Amygdala (tissue), 56 donors: ENCODE data around the gene CIAO2A.
"Not testable (repeated sequence)": the region's sequence is repeated elsewhere in the genome, so short reads cannot be mapped to it uniquely, and the experiment has no call there.

Experiments
- DNase-seq, 56 donors: peaks; one replicate each; lab custom pipeline; 2025; lab: John Stamatoyannopoulos, UW

CIAO2A gene, protein sequence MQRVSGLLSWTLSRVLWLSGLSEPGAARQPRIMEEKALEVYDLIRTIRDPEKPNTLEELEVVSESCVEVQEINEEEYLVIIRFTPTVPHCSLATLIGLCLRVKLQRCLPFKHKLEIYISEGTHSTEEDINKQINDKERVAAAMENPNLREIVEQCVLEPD

DNA sequence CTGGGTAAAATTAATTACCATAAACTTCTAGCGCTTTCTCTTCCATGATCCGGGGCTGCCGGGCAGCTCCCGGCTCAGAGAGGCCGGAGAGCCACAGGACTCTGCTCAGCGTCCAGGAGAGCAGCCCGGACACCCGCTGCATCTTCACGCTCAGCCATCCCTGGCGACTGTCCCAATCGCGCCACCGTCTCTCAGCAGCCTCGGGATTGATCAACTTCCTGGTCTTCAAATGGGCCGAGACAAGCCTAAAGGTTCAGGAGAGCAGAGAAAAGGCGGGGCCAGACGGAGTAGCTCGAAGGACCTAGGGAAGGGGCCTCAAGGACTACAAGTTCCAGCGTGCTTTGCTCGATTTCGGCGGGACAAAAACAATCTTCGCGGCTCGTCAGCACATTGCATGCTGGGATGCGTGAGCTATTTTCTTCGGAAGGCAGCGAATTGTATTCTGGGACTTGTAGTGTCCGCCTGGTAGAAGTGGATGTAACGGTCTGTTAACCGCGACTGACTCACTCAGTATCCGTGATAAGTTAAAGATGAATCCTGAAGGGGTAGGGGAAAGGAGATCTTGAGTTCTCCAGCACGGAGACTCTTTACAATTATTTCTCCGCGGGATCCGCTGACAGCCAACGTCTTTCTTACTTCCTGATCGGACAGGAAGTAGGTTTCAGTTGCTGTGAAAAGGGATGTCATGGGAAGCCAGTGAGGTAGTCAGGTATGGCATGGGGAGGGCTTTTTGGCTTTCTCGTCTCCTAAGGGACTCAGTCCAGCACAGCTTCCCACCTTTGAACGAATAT, at the start of gene CIAO2A:
CIAO2A (minus strand) TSS at position 212 of the 791 bp plus-strand sequence; CDS start at position 142, 70 bp downstream.
- peak in 55 of 56 donors; percentile 42 to 98 (median 91) for DNase-seq

DNA sequence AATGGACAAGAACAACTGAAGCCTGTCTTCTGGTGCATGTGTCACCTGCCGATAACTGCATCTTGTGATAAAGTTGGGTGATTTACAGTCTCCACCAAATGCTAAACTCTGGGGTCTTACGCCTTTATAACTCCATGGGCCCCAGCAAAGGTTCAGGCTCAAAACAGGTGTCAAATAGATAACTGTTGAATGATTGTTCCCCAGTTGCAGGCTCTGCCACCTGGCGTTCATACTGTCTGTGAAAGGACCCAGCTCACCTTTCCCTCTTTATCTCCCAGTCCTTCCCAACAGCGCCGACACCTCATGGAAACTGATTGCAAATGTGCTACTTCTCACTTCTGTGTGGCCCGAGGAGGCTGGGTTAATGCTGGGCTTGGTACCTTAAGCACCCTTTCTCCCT, 49.6 kb upstream of the CIAO2A start:
- no peak for DNase-seq

DNA sequence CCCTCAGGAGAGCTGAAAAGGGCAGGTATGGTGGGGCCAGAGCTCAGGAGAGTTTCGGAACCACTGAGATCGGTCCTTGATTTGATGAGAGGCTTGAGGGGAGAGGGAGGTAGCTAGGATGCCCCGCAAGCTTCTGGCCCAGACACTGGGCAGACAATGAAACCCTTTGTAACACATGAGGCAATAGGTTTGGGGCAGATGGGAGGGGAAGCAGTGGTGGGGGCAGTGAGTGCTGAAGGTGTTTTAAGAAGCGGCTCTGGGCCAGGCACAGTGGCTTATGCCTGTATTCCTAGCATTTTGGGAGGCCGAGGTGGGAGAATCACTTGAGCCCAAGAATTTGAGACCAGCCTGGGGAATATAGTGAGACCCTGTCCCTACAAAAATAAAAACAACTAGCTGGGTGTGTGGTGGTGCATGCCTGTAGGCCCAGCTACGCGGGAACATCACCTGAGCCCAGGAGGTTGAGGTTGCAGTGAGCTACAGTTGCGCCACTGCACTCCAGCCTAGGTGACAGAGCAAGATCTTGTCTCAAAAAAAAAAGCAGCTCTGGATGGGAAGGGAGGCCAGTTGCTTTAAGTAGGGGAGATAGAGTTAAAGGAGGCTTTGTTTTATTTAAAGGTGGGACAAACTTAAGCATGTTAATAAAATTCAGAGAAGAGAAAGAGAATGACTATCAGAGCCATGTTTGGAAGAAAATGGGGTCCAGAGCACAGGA, 48.3 kb upstream of the CIAO2A start:
- peak in 11 of 56 donors; percentile 19 to 48 (median 32) for DNase-seq

DNA sequence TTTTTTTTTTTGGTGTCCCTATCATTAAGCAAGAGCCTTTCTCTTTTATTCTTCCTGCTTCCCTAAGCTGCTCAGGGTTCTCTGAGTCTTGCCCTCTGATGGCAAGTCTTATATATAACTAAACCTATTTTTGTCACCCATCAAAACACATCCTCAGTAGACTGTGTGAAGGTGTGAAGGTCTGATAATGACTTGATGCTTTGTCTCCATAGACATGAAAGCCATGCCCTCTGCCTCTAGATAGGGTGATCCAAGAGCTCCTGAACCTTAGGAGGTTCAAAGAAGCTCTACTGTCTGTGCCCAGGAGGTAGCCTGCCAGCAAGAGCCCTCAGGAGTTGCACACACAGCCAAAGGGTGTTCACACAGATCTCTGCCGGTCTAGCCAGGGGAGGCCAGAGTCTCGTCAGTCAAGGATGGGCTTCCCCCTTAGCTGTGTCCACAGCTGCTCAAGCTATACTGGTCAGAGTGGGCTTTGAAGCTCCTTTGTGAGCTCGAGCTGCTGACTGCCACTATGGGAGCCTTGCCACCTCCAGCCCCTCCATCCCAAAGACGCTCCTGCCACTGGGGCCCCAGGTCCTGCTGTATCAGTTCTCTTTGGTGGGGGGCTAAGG, 44.8 kb upstream of the CIAO2A start:
- DNase-seq, result no peak

DNA sequence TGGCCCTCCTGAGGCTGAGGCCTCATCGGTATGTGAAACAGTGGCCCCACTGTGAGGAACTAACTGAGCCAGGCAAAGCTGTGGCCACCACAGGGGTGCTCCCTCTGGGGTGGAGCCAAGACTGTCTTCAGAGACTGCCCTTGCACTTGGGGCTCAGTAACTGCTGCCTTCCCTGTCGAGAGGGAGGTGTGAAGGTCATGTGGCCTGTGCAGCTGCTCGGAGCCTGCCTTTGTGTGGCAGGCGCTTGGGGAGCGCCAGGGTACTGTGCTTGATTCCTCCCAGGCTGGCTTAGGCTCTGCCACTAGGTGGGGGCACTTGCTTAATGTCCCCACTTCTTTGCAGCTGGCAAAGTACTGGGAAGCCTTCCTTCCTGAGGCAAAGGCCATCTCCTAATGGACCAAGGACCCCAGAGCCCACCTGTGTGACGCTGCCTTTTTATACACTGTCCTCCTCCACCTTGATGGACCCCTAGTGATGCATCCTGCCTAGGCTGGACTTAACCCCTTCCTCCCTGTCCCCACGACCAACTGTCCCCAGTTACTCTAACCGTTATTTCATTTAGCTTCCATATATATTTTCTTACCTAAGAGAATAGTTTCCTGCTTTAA, 43.7 kb upstream of the CIAO2A start:
- peak in 28 of 56 donors; percentile 22 to 69 (median 48) for DNase-seq

DNA sequence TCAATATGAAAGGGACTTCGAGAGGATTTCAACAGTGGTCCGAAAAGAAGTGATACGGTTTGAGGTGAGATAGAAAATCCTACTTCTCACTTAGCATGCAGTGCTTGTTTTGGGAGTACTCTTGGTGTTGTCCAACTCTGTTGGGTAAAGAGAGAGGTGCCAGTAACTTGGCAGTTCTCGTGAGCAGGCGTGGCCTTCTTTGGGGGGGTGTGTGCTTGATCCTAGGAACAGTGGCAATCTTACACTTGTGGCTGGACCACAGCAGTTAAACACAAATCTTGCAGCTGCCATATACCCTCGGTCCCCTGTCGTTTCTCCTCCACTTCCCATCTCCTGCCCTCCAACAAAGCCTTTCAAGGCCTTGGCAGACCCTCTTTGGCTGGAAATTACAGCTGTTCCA, 42.7 kb upstream of the CIAO2A start:
- DNase-seq, result no peak

DNA sequence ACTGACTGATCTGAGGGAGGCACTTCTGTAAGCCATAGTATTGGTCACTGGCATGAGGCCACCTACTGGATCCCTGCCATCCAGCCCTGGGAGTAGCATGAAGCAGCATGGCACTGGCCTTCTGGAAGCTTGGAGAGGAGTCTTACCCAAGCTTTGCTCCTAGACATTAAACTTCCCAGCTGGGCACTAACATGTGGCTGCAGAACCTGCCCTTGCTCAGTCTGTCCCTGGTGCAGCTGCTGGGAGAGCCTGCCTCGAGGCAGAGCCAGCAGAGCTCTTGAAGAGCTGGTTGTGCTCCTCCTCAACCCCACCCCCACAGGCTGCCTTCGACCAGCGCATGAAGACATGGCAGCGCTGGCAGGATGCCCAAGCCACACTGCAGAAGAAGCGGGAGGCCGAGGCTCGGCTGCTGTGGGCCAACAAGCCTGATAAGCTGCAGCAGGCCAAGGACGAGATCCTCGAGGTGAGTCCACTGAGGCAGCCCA, 40.7 kb upstream of the CIAO2A start:
- peak in 46 of 56 donors; percentile 26 to 92 (median 68) for DNase-seq

DNA sequence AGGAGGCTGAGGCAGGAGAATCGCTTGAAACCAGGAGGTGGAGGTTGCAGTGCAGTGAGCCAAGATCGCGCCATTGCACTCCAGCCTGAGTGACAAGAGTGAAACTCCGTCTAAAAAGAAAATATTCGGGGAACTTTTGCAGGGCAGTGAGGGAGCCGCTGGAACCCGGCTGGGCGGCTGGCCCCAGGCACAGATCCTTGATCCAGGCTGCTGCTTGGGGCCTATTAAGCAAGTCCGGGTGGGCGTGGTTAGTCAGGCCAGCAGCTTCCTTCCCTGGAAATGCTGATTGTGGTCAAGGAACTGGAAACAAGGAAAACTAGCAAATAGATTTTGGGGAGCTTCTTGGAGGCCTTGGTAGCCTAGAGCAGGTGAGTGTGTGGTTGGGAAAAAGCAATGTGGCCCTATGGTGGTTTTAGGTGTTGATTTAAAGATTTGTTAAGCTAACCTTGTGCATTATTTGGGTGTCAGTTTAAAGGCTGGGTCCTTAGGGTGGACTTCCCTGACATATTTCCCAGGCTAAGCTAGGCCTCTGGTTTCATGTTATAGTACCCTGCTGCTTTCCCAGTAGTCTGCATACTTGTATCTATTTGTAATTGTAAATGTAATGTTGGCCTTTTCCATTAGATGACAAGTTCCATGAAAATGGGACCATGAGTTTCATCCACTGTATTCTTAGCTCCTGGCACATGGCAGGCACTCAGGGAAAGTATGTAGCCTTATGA, 40.1 kb upstream of the CIAO2A start:
- DNase-seq, result peak in 1 of 56 donors; percentile 21

DNA sequence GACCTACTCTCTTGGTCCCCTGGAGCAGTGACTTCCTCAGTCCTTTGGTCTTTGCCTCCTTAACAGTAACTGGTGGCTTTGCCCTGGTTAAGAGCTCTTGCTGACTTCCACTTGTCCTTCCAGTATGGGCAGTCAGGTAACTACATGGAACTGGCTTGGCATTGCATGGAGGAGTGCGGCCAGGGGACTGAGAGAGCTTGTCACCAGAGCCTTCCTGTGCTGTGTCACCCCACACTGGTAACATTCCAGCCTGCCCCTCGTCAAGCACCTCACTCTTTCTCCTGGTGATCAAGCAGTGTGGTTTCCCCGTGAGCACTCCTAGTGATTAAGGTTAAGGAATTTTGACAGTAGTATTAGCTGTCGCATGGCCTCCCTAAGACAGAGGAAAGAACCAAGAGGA, 38.6 kb upstream of the CIAO2A start:
- DNase-seq, result no peak

DNA sequence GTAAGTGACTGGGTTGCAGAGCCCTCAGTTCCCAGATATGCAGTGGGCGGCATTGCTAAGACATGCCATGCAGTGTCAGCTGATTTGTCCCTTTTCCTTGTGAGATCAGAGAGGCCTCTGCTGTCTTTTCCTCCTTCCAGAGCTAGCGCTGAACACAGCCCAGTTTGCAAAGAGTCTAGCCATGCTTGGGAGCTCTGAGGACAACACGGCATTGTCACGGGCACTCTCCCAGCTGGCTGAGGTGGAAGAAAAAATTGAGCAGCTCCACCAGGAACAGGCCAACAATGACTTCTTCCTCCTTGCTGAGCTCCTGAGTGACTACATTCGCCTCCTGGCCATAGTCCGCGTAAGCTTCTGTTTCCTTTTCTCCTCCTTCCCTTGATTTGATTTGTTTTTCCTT, 37.9 kb upstream of the CIAO2A start:
- DNase-seq, result peak in 13 of 56 donors; percentile 20 to 59 (median 36)

DNA sequence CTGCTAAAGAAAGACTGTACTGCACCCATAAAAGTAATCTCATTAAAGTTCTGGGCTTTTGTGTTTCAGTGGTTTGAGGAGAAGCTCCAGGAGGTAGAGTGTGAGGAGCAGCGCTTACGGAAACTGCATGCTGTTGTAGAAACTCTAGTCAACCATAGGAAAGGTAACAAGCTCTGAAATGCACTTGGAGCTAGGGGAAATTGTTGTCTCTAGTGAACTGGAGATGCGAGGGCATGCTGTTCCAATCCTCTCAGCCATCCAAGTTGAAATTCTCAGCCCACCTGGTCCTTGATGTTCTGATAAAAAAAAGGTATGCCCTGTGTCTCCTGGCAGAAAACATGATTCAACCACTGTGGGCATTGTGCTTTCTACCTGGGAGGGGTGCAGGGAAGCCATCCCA, 36.5 kb upstream of the CIAO2A start:
- no peak for DNase-seq

DNA sequence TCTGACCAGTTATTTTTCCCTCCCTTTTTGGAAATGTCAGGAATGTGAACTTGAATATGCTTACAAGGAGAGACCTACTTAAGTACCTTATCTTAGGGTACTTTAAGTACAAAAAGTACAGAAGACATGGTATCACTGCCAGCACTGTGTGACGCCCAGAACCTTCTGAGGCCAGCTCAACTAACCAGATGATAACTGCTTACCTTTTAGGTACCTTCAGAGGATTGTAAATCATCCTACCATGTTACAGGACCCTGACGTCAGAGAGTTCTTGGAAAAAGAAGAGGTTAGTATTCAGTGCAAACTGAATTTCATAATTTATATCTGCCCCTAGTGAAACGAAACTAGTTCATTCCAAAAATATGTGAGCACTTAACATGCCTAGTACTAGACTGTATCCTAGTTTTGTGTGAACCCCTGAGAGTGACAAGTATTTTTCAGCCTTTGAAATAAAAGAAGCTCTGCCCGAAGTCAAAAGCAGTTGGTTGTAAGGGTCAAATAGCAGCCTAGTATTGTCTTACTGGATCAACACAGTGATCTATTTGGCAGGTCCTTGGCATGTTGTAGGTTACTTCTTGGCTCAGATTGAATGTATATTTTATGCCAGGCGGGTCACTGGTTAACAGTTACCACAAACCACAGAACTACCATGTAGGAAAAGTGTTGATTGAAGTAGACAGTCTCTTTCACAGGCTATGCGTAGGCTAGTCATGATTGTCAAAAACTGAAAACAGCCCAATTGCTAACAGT, 34.1 kb upstream of the CIAO2A start:
- DNase-seq, result no peak

DNA sequence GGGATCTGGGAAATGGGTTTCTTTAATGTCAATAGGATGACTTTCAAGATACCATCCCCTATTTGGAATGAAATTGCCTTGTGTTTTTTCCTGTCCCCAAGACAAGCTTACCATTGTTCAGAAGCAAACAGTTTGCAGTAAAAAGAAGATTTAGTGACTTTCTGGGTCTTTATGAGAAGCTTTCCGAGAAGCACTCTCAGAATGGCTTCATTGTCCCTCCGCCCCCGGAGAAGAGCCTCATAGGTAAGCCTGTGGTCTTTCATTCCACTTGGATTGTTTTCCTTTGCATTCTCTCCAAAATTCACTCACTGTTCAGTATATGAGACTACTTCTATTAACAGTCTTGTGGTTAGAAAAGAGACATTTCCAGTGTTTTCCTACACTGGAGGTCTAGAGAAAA, 32.3 kb upstream of the CIAO2A start:
- DNase-seq, result no peak

DNA sequence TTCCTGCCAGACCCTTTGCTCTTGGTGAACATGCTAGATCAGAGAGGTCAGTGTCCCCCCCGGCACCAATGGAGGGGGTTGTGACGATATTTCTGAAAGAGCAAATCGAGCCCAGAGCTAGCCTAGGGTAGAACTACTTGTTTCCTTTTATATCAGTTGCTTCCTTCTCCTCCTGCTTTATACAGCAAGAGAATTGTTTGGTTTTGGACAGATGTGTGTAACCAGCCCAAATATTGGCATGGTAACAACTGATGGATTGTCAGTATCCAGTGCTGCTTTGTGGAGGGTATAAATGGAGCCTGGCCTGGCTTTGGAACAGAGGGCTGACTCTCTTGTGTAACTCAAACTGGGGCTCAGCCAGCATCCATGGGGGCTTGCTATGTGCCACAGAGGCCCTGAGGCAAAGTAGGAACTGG, 29.3 kb upstream of the CIAO2A start:
- DNase-seq, result peak in 50 of 56 donors; percentile 27 to 96 (median 81)

DNA sequence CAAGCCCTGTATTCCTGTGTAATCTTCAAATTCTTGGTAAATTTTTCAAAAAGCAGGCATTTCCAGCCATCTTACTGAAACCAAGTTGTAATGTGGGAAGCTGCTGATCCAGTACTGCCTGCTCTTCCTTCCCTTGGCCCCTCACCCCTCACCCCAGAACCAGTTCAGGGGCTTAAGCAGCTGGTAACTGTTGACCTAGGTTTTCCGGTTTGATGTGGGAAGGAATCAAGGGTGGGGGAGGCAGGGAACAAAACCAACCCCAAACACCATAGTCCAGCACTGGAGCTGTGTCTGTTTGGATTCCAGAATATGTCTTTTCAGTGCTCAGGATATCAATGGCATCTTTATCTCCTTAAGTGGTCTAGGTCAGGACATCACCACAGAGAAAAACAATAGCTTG, 28.8 kb upstream of the CIAO2A start:
- peak in 7 of 56 donors; percentile 31 to 79 (median 57) for DNase-seq

DNA sequence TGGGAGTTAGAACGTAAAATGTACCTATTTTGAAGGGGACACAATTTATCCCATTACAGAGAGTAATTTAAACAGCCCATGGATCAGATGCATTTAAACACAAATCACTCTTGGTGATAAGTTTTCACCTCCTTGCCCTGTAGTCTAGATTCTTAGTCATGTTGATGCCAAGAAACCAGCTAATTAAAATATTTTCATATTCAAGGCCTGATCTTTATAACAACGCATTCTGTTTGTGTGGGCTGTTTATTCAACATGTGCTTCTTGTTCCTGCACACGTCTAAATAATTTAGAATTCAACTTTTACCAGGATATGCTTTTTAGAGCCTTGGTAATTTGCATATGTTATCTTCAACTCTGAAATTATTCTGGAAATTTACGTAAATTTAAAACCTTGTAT, 28.0 kb upstream of the CIAO2A start:
- no peak for DNase-seq

DNA sequence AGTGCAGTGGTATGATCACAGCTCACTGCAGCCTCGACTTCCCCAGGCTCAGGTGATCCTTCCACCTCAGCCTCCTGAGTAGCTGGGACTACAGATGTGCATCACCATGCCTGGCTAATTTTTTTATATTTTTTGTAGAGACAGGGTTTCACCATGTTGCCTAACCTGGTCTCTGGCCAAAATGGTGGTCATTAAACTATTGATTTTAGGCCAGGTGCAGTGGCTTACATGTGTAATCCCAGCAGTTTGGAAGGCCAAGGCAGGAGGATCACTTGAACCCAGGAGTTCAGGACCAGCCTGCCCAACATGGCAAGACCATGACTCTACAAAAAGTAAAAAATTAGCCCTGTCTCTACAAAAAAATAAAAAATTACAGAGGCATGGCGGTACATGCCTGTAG, 26.7 kb upstream of the CIAO2A start:
- DNase-seq, result not testable (repeated sequence)

DNA sequence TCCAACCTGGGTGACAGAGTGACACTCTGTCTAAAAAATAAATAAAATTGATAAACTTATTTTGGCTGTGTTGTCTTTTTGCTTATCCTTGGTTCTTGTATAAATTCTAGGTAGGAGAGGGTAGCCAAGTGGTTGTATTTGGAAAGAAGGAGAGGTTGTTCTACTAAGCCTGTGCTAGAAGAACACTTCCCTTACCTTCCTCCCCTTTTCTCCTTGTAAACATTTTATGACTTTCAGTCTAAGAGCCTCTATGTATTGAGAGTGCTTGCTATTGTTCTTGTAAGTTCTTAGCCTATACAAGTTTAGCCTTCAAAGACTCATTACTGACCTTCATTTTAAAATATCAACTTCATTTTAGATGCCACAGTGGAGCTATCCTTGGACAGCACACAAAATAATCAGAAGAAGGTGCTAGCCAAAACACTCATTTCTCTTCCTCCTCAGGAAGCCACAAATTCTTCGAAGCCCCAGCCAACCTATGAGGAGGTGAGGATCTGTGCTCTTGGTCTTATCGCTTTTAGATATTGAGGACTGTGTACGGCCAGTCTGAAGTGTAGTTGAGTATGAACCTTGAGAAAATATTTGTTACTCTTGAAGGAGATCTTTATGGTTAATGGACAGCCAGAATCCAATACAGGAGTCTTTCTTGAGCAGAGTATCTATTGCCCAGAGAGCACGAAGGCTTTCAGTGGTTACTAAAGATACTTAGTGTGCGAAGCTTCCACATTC, 24.3 kb upstream of the CIAO2A start:
- no peak for DNase-seq
